Lower leg skin (tissue), 3 donors: ENCODE results near the gene HDAC9.

ENCODE experiments used
- CTCF ChIP-seq, 3 donors: fragments of 450-650 bp; IDR thresholded peaks; one replicate each; pipeline ENCODE4 v1.5.1; 2016; ENCODE audit warnings: antibody characterized with exemption in 3 of 3, mild to moderate bottlenecking in 3 of 3, moderate library complexity in 2 of 3
- POLR2A ChIP-seq, 2 donors: fragments of 450-650 bp; IDR thresholded peaks; one replicate each; pipeline ENCODE4 v1.6.1; 2016 to 2017; ENCODE audit warnings: antibody characterized with exemption in 2 of 2, mild to moderate bottlenecking in 1 of 2, moderate library complexity in 1 of 2

- TF ChIP-seq CTCF (IDR thresholded peaks at IDR 0.05), result no peak
- no peak for TF ChIP-seq POLR2A (IDR thresholded peaks at IDR 0.05)
Measured at GRCh38 chr7:18536486-18536885, 40.9 kb downstream of the HDAC9 start.
